ENCODE measurements around the gene TAF1. TPM values are rescaled to one million over a fixed set of nuclear protein-coding genes. Genes with fewer than 3 reads are reported as not detected.
"Not testable (repeated sequence)": the region's sequence is repeated elsewhere in the genome, so short reads cannot be mapped to it uniquely, and the experiment has no call there.

TAF1 gene
- total RNA-seq, 2 donors from 2014 or later = 27.1 to 67.9 TPM

GRCh38 chrX:71496476-71496875, 130.3 kb downstream of the TAF1 start:
- intact Hi-C loops (cut with DNase I) = no loop called here
- Histone ChIP-seq H3K4me1 (replicated peaks) (no peaks in the 10 kb centered on the region), H3K9me3 (no peaks in the 10 kb centered on the region), H3K27ac (no peak overlapping the region), H3K27me3 (replicated peaks; ENCODE audit: insufficient read depth) (no peaks in the 10 kb centered on the region), H3K4me3 (no peak overlapping the region), H3K36me3 (no peaks in the 10 kb centered on the region)
- DNase-seq (ENCODE audit: low spot score) = no peak
- 97% methylated on average over 3 of the region's 3 CpGs for WGBS
- TF ChIP-seq CTCF (IDR thresholded peaks at IDR 0.05) (no peak), POLR2A (IDR thresholded peaks at IDR 0.05) (no peak), POLR2AphosphoS5 (IDR thresholded peaks at IDR 0.05) (no peak)

GRCh38 chrX:71502080-71502479, 135.9 kb downstream of the TAF1 start:
- H3K27me3 ChIP-seq (replicated peaks; ENCODE audit: insufficient read depth); intact Hi-C loops (cut with DNase I); H3K4me1 ChIP-seq (replicated peaks); DNase-seq (ENCODE audit: low spot score); H3K4me3 ChIP-seq; H3K9me3 ChIP-seq; H3K36me3 ChIP-seq; H3K27ac ChIP-seq: not testable (repeated sequence)
- 97% methylated on average over 5 of the region's 5 CpGs for WGBS

GRCh38 chrX:71504346-71504745, 138.2 kb downstream of the TAF1 start:
- H3K4me3 ChIP-seq = no peak overlapping the region
- intact Hi-C loops (cut with DNase I) = no loop called here
- no peaks in the 10 kb centered on the region for H3K9me3 ChIP-seq
- no peaks in the 10 kb centered on the region for H3K4me1 ChIP-seq (replicated peaks)
- WGBS = 100% methylated on average over 1 of the region's 1 CpG
- no peak overlapping the region for H3K27ac ChIP-seq
- TF ChIP-seq CTCF (IDR thresholded peaks at IDR 0.05) (no peak), POLR2A (IDR thresholded peaks at IDR 0.05) (no peak), POLR2AphosphoS5 (IDR thresholded peaks at IDR 0.05) (no peak)
- no peak for DNase-seq (ENCODE audit: low spot score)
- H3K36me3 ChIP-seq = no peaks in the 10 kb centered on the region
- H3K27me3 ChIP-seq (replicated peaks; ENCODE audit: insufficient read depth) = no peaks in the 10 kb centered on the region

GRCh38 chrX:71509289-71509688, 143.1 kb downstream of the TAF1 start:
- 86% methylated on average over 1 of the region's 1 CpG for WGBS
- Histone ChIP-seq H3K36me3 (no peaks in the 10 kb centered on the region), H3K4me1 (replicated peaks) (no peaks in the 10 kb centered on the region), H3K27ac (no peak overlapping the region), H3K9me3 (no peaks in the 10 kb centered on the region), H3K27me3 (replicated peaks; ENCODE audit: insufficient read depth) (no peaks in the 10 kb centered on the region), H3K4me3 (no peak overlapping the region)
- intact Hi-C loops (cut with DNase I) = no loop called here
- TF ChIP-seq POLR2AphosphoS5 (IDR thresholded peaks at IDR 0.05) = no peak
- TF ChIP-seq POLR2A (IDR thresholded peaks at IDR 0.05) = no peak
- TF ChIP-seq CTCF (IDR thresholded peaks at IDR 0.05) = no peak
- no peak for DNase-seq (ENCODE audit: low spot score)

- no peaks in the 10 kb centered on the region for H3K27me3 ChIP-seq (replicated peaks; ENCODE audit: insufficient read depth)
- H3K4me3 ChIP-seq = no peak overlapping the region
- DNase-seq (ENCODE audit: low spot score) = no peak
- no peaks in the 10 kb centered on the region for H3K9me3 ChIP-seq
- H3K27ac ChIP-seq = no peak overlapping the region
- no peaks in the 10 kb centered on the region for H3K4me1 ChIP-seq (replicated peaks)
- intact Hi-C loops (cut with DNase I) = no loop called here
- 91% methylated on average over 2 of the region's 2 CpGs for WGBS
- H3K36me3 ChIP-seq = no peaks in the 10 kb centered on the region
- no peak for TF ChIP-seq POLR2AphosphoS5 (IDR thresholded peaks at IDR 0.05)
- no peak for TF ChIP-seq CTCF (IDR thresholded peaks at IDR 0.05)
- no peak for TF ChIP-seq POLR2A (IDR thresholded peaks at IDR 0.05)
Observed at GRCh38 chrX:71510161-71510560, 144.0 kb downstream of the TAF1 start.

- 91% methylated on average over 4 of the region's 4 CpGs for WGBS
- H3K9me3 ChIP-seq; DNase-seq (ENCODE audit: low spot score); H3K27me3 ChIP-seq (replicated peaks; ENCODE audit: insufficient read depth); H3K36me3 ChIP-seq; intact Hi-C loops (cut with DNase I); H3K4me3 ChIP-seq; H3K27ac ChIP-seq; H3K4me1 ChIP-seq (replicated peaks): not testable (repeated sequence)
Observed at GRCh38 chrX:71513731-71514130, 147.6 kb downstream of the TAF1 start.

All from prostate gland (tissue), 2 donors.